ENCODE data around the gene A4GALT. TPM values are rescaled to one million over a fixed set of nuclear protein-coding genes. Genes with fewer than 3 reads are reported as not detected.

The A4GALT gene
- total RNA-seq, 4 donors from 2014 or later, result 6.2 to 17.3 (median 9.1) TPM

DNA sequence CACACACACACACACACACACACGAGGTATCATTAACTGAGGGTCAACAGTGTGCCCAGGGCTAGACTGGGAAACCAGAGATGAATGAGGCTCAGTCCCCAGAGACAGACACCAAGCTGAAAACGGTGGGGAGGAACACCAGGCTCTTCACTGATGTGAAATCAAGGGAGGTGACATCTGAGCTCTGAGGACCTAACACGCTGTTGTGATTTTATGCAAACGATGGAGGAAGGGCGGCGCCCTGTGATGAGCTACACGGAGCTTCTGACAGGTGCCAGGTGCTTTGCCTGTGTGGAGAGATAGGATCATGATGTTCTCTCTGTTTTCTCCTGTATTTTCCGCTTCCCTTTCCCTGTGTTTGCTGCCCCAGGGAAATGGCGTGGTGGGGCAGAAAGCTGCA, 65.0 kb downstream of the A4GALT start:
- no peaks in the 10 kb centered on the region for H3K36me3 ChIP-seq
- no peak overlapping the region for H3K4me3 ChIP-seq
- no peak for TF ChIP-seq CTCF (IDR thresholded peaks at IDR 0.05)
- no peak for TF ChIP-seq POLR2A (IDR thresholded peaks at IDR 0.05)
- H3K27ac ChIP-seq, result peak overlapping the region in 1 of 4 donors; percentile 57
- DNase-seq, result peak in 2 of 3 donors; percentile 91
- H3K27me3 ChIP-seq, result no peaks in the 10 kb centered on the region
- no peaks in the 10 kb centered on the region for H3K4me1 ChIP-seq
- no peaks in the 10 kb centered on the region for H3K9me3 ChIP-seq

DNA sequence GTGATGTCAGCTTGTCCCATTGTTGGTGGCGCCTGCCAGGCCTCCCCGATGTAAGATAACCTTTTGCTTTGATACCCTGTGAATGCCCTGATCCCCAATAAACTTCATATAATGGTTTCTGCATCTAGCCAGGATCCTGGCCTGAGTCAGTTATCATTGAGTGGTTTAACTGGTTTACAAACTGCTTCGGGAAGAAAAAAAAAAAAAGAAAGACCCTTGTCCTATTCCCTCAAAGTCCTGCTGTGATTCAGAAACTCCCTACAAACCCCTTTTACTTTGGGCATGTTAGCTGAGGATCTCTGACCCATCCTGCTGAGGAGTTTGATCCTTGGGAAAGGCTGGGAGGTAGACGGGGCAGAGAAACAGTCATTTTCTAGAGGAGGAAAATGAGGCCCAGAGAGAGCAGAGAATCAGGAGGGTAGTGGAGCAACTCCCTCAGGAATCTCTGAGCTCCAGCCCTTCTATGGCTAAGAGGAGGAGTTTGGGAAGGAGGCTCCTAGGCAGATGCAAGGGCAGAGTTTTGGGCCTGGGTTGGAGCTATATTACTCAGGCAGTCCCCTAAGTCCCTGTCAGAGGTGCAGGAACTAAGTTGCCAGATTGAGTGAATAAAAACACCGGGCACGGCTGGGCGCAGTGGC, 66.1 kb downstream of the A4GALT start:
- no peak for DNase-seq
- no peaks in the 10 kb centered on the region for H3K9me3 ChIP-seq
- H3K4me3 ChIP-seq, result no peak overlapping the region
- no peaks in the 10 kb centered on the region for H3K36me3 ChIP-seq
- H3K27ac ChIP-seq, result peak overlapping the region in 1 of 4 donors; percentile 57
- H3K27me3 ChIP-seq, result no peaks in the 10 kb centered on the region
- no peaks in the 10 kb centered on the region for H3K4me1 ChIP-seq
- TF ChIP-seq CTCF (IDR thresholded peaks at IDR 0.05) (no peak), POLR2A (IDR thresholded peaks at IDR 0.05) (no peak)

- TF ChIP-seq CTCF (IDR thresholded peaks at IDR 0.05) (no peak), POLR2A (IDR thresholded peaks at IDR 0.05) (no peak)
- H3K36me3 ChIP-seq, result no peaks in the 10 kb centered on the region
- H3K4me3 ChIP-seq, result no peak overlapping the region
- H3K27ac ChIP-seq, result no peak overlapping the region
- no peaks in the 10 kb centered on the region for H3K4me1 ChIP-seq
- no peaks in the 10 kb centered on the region for H3K27me3 ChIP-seq
- no peaks in the 10 kb centered on the region for H3K9me3 ChIP-seq
- DNase-seq, result no peak
These were observed 66.7 kb downstream of the A4GALT start for GRCh38 chr22:42653999-42654398.

- no peaks in the 10 kb centered on the region for H3K9me3 ChIP-seq
- no peak overlapping the region for H3K27ac ChIP-seq
- H3K4me3 ChIP-seq, result no peak overlapping the region
- TF ChIP-seq CTCF (IDR thresholded peaks at IDR 0.05), result no peak
- TF ChIP-seq POLR2A (IDR thresholded peaks at IDR 0.05), result no peak
- H3K36me3 ChIP-seq, result no peaks in the 10 kb centered on the region
- peaks cover 16 to 25% (median 20%) of the 10 kb centered on the region in 4 donors for H3K4me1 ChIP-seq
- no peak for DNase-seq
- no peaks in the 10 kb centered on the region for H3K27me3 ChIP-seq
These were observed 69.5 kb downstream of the A4GALT start for GRCh38 chr22:42651134-42651533.

GRCh38 chr22:42649246-42650099, 71.2 kb downstream of the A4GALT start, which contains the start of gene CYB5R3:
TSS of gene CYB5R3 (minus strand) at chr22:42649392. CDS start at chr22:42649315, 77 bp downstream.
- H3K4me3 ChIP-seq, result peak within 1 kb of the TSS; percentile 86 to 100 (median 96)
- TF ChIP-seq POLR2A (IDR thresholded peaks at IDR 0.05) (peak in 1 of 2 donors; percentile 16), CTCF (IDR thresholded peaks at IDR 0.05) (no peak)

More at GRCh38 chr22:42649246-42650099, 71.2 kb downstream of the A4GALT start, which contains the start of gene CYB5R3:
- Histone ChIP-seq H3K9me3 (no peaks in the 10 kb centered on the region), H3K27me3 (no peaks in the 10 kb centered on the region), H3K27ac (peak within 1 kb of the TSS; percentile 88 to 99 (median 94)), H3K4me1 (peaks cover 16 to 41% (median 31%) of the 10 kb centered on the region in 4 donors), H3K36me3 (no peaks in the 10 kb centered on the region)
- DNase-seq, result peak; percentile 72 to 91 (median 91)
